CD14-positive monocyte (primary cell): ENCODE measurements around the gene CNGB1. TPM values are rescaled to one million over a fixed set of nuclear protein-coding genes. Genes with fewer than 3 reads are reported as not detected.

Source experiments
- DNase-seq, 3 donors: peaks; one replicate each; pipeline ENCODE4 v3.0.0-alpha.2; 2011 to 2022
- H2AFZ ChIP-seq: 2 replicates; pipeline ENCODE4 v1.6.0; 2012; ENCODE audit warnings: mild to moderate bottlenecking, low read depth, low read length, inconsistent platforms; ENCODE audit not compliant: insufficient read depth, poor library complexity, severe bottlenecking
- H3K27ac ChIP-seq, 2 donors: 1 replicate in 1 of 2; 2 replicates in 1 of 2; pipeline ENCODE4 v1.5.1; 2012 to 2013; ENCODE audit warnings: low read length in 2 of 2, control low read depth in 1 of 2, inconsistent platforms in 1 of 2, low read depth in 1 of 2, mild to moderate bottlenecking in 1 of 2
- H3K27me3 ChIP-seq, 2 donors: one replicate each; pipeline versions ENCODE4 v1.6.0 to v1.6.1; 2011 to 2013; ENCODE audit warnings: low read length in 2 of 2; ENCODE audit not compliant: control insufficient read depth in 2 of 2, insufficient read depth in 2 of 2
- H3K36me3 ChIP-seq, 2 donors: replicated peaks in 1 of 2; 1 replicate in 1 of 2; 2 replicates in 1 of 2; pipeline versions ENCODE4 v1.5.1 to v1.6.1; 2012 to 2013; ENCODE audit warnings: low read length in 2 of 2, control low read depth in 1 of 2, inconsistent platforms in 1 of 2, mild to moderate bottlenecking in 1 of 2; ENCODE audit not compliant: insufficient read depth in 2 of 2, control insufficient read depth in 1 of 2
- H3K4me1 ChIP-seq, 2 donors: 1 replicate in 1 of 2; 2 replicates in 1 of 2; pipeline versions ENCODE4 v1.5.1 to v1.6.1; 2012 to 2013; ENCODE audit warnings: low read length in 2 of 2, control low read depth in 1 of 2, inconsistent platforms in 1 of 2, mild to moderate bottlenecking in 1 of 2, moderate library complexity in 1 of 2; ENCODE audit not compliant: insufficient read depth in 2 of 2, control insufficient read depth in 1 of 2
- H3K4me2 ChIP-seq: replicated peaks from 2 replicates; pipeline ENCODE3; 2012; ENCODE audit warnings: low read length, moderate library complexity, mild to moderate bottlenecking; ENCODE audit not compliant: poor library complexity, severe bottlenecking; ENCODE audit errors: extremely low read depth
- H3K4me3 ChIP-seq, 3 experiments: fragments of 200-600 bp in 1 of 3; sonication (generic) in 1 of 3; replicated peaks in 1 of 3; 1 replicate in 2 of 3; 2 replicates in 1 of 3; pipeline ENCODE4 v1.5.1; 2011 to 2013; ENCODE audit warnings: low read length in 3 of 3, mild to moderate bottlenecking in 3 of 3, control low read depth in 2 of 3, low read depth in 2 of 3, inconsistent platforms in 1 of 3, moderate library complexity in 1 of 3
- H3K79me2 ChIP-seq: 2 replicates; pipeline ENCODE4 v1.6.0; 2012; ENCODE audit warnings: mild to moderate bottlenecking, control low read depth, inconsistent platforms, low read length, moderate library complexity; ENCODE audit not compliant: insufficient read depth
- H3K9ac ChIP-seq: 2 replicates; pipeline ENCODE4 v1.6.0; 2017; ENCODE audit warnings: low read length, mild to moderate bottlenecking; ENCODE audit not compliant: insufficient read depth, poor library complexity, severe bottlenecking
- H3K9me3 ChIP-seq, 2 donors: replicated peaks in 1 of 2; 1 replicate in 1 of 2; 2 replicates in 1 of 2; pipeline versions ENCODE4 v1.5.1 to v1.6.1; 2012 to 2013; ENCODE audit warnings: low read length in 2 of 2, control low read depth in 1 of 2; ENCODE audit not compliant: control insufficient read depth in 1 of 2, insufficient read depth in 1 of 2
- H4K20me1 ChIP-seq: 2 replicates; pipeline ENCODE4 v1.6.0; 2012; ENCODE audit warnings: mild to moderate bottlenecking, low read length, control low read depth, moderate library complexity; ENCODE audit not compliant: insufficient read depth
- H3K27ac Mint-ChIP-seq, 7 donors: one replicate each; pipeline ENCODE4 v1.8.0; 2020; ENCODE audit warnings: mild to moderate bottlenecking in 7 of 7, mixed read lengths in 7 of 7, moderate library complexity in 6 of 7, inconsistent platforms in 2 of 7
- H3K27me3 Mint-ChIP-seq, 3 donors: one replicate each; pipeline ENCODE4 v1.8.0; 2021 to 2022; ENCODE audit warnings: low read depth in 3 of 3, mild to moderate bottlenecking in 3 of 3, mixed read lengths in 3 of 3, moderate library complexity in 3 of 3, inconsistent platforms in 1 of 3
- H3K36me3 Mint-ChIP-seq, 2 donors: one replicate each; pipeline ENCODE4 v1.8.0; 2020; ENCODE audit warnings: mixed read lengths in 2 of 2, inconsistent platforms in 1 of 2, mild to moderate bottlenecking in 1 of 2
- H3K4me1 Mint-ChIP-seq: one replicate; pipeline ENCODE4 v1.8.0; 2020; ENCODE audit warnings: mild to moderate bottlenecking, mixed read lengths
- H3K4me3 Mint-ChIP-seq, 2 donors: one replicate each; pipeline ENCODE4 v1.8.0; 2020; ENCODE audit warnings: mild to moderate bottlenecking in 2 of 2, mixed read lengths in 2 of 2, moderate library complexity in 1 of 2
- H3K9me3 Mint-ChIP-seq, 7 donors: one replicate each; pipeline ENCODE4 v1.8.0; 2020 to 2022; ENCODE audit warnings: mixed read lengths in 7 of 7, mild to moderate bottlenecking in 6 of 7, moderate library complexity in 6 of 7, inconsistent platforms in 2 of 7
- CTCF ChIP-seq: fragments of 200-600 bp; IDR thresholded peaks from one replicate; pipeline ENCODE4 v1.8.0; 2022; ENCODE audit warnings: antibody characterized with exemption, mild to moderate bottlenecking
- WGBS: methylation state at CpG from one replicate; pipeline ENCODE4 v1.1.5; 2013; ENCODE audit warnings: missing lambda C conversion rate; ENCODE audit not compliant: insufficient coverage; 5-methylcytosine and 5-hydroxymethylcytosine counted together
- intact Hi-C, 2 donors: fragments of 100-400 bp; cut with micrococcal nuclease; formaldehyde crosslinking; loops; one replicate each; pipeline versions ENCODE4 v1.15.0 to v1.15.1; 2023
- polyA plus RNA-seq, 3 donors: library from polyadenylated mRNA; depleted of rRNA in 1 of 3; unstranded in 2 of 3; stranded (reverse) in 1 of 3; fragments of 300-500 nt in 2 of 3; fragments of >200 nt in 1 of 3; fragmentation: Illumina TruSeq in 2 of 3; gene quantifications; 1 replicate in 2 of 3; 2 replicates in 1 of 3; pipeline ENCODE4 v1.2.3, GENCODE V29; 2012 to 2021

Gene CNGB1
- polyA plus RNA-seq, 3 donors = not detected

DNA sequence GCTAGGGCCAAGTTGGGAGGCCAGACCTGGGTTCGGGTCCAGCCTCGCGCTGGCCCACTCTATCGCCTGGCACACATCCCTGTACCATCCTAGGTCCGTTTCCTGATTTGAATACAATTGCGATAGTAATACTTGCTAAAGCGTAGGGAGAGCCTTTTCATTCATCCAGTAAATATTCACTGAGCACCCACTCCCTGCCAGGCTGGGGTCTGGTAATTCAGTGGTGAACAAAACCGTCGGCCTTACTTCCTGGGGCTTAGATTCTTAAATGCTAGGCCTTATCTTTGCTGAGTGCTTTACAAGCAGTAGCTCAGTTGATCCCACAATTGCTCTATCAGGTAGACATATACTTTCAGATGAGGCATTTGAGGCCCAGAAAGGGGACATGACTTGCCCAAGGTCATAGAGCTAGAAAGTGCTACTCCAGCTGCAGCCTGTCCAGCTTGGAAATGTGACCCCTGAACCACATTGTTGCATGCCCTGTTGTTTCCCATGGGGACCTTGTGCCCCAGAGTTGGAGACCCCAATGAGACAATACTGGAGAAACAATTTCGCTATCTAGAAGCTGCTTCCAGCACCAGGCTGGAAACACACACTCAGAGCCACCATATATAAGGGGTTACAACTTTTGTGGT lies 31.0 kb upstream of the CNGB1 start:
- Mint-ChIP-seq H3K27ac (peak overlapping the region in 5 of 7 donors; percentile 35 to 97 (median 90)), H3K9me3 (peaks cover 0 to 10% (median 6%) of the 10 kb centered on the region in 7 donors), H3K4me1 (peaks cover 52% of the 10 kb centered on the region), H3K27me3 (no peaks in the 10 kb centered on the region), H3K4me3 (peak overlapping the region; percentile 92 to 95), H3K36me3 (peaks cover 40 to 54% of the 10 kb centered on the region in 2 donors)
- no peak for TF ChIP-seq CTCF
- no peak for DNase-seq
- no peaks in the 10 kb centered on the region for H3K27me3 ChIP-seq
- H3K9me3 ChIP-seq = peaks cover 0 to 6% of the 10 kb centered on the region in 2 donors
- intact Hi-C loops = loop anchor here (2.0 to 10.0 kb wide), 5 partner anchors 110 to 425 kb away; partner anchors contain the start of genes KATNB1 (in 1 of the 2) and KIFC3 (in 1 of the 2)
- H2AFZ ChIP-seq = peak overlapping the region; percentile 95
- H3K9ac ChIP-seq = peak overlapping the region; percentile 80
- H3K36me3 ChIP-seq = peaks cover 34 to 50% of the 10 kb centered on the region in 2 donors
- WGBS = 90% methylated on average over 3 of the region's 10 CpGs
- peak overlapping the region; percentile 100 for H3K4me2 ChIP-seq
- peak overlapping the region in 1 of 2 donors; percentile 92 for H3K27ac ChIP-seq
- peak overlapping the region; percentile 84 to 98 (median 96) for H3K4me3 ChIP-seq
- peaks cover 36% of the 10 kb centered on the region for H3K79me2 ChIP-seq
- peaks cover 39 to 46% of the 10 kb centered on the region in 2 donors for H3K4me1 ChIP-seq
- peaks cover 46% of the 10 kb centered on the region for H4K20me1 ChIP-seq

- peak within 1 kb of the TSS; percentile 90 to 97 (median 94) for H3K27ac Mint-ChIP-seq
- peak within 1 kb of the TSS; percentile 92 to 95 for H3K4me3 Mint-ChIP-seq
- peaks cover 0 to 2% (median 1%) of the 10 kb centered on the region in 7 donors for H3K9me3 Mint-ChIP-seq
- no peaks in the 10 kb centered on the region for H3K27me3 Mint-ChIP-seq
- intact Hi-C loops = loop anchor here (2.0 to 10.0 kb wide), 5 partner anchors 109 to 424 kb away; partner anchors contain the start of genes KATNB1 (in 1 of the 2) and KIFC3 (in 1 of the 2)
- Histone ChIP-seq H3K9me3 (peaks cover 0 to 1% of the 10 kb centered on the region in 2 donors), H3K36me3 (peaks cover 38 to 50% of the 10 kb centered on the region in 2 donors), H4K20me1 (peaks cover 54% of the 10 kb centered on the region), H3K27me3 (no peaks in the 10 kb centered on the region), H3K4me3 (peak within 1 kb of the TSS; percentile 84 to 98 (median 96)), H3K27ac (peak within 1 kb of the TSS; percentile 92 to 95), H3K79me2 (peaks cover 40% of the 10 kb centered on the region), H3K4me2 (peak within 1 kb of the TSS; percentile 100), H2AFZ (peak within 1 kb of the TSS; percentile 95), H3K4me1 (peaks cover 39 to 48% of the 10 kb centered on the region in 2 donors), H3K9ac (peak within 1 kb of the TSS; percentile 80)
- H3K36me3 Mint-ChIP-seq = peaks cover 46 to 53% of the 10 kb centered on the region in 2 donors
- peaks cover 52% of the 10 kb centered on the region for H3K4me1 Mint-ChIP-seq
- under 1% methylated on average over 75 of the region's 81 CpGs for WGBS
- TF ChIP-seq CTCF = peak; percentile 81
- DNase-seq = peak; percentile 70 to 77 (median 74)
These were observed 30.1 kb upstream of the CNGB1 start, which contains the start of gene USB1 for GRCh38 chr16:58000706-58001676. TSS of gene USB1 (plus strand) at chr16:58001407. CDS start at chr16:58001484, 77 bp downstream.
